Keratinocyte (primary cell): ENCODE measurements around the gene TEX22. TPM values are rescaled to one million over a fixed set of nuclear protein-coding genes. Genes with fewer than 3 reads are reported as not detected.

Source experiments
- DNase-seq: peaks from one replicate; pipeline ENCODE4 v3.0.0-alpha.2; 2011; ENCODE audit warnings: low read depth, missing footprints, low spot score
- FAIRE-seq: peaks from 2 replicates; lab custom pipeline; 2011; peaks lifted over from hg19 to GRCh38; lab: Jason Lieb, UNC
- H2AFZ ChIP-seq: 2 replicates; pipeline ENCODE4 v1.6.0; 2012; ENCODE audit warnings: low read length, control low read depth, inconsistent platforms; ENCODE audit not compliant: control insufficient read depth
- H3K27ac ChIP-seq: 2 replicates; pipeline ENCODE4 v1.5.1; 2011; ENCODE audit warnings: low read length; ENCODE audit not compliant: control insufficient read depth, insufficient read depth
- H3K27me3 ChIP-seq: 3 replicates; pipeline ENCODE4 v1.6.0; 2011; ENCODE audit warnings: low read length; ENCODE audit not compliant: control insufficient read depth, insufficient read depth; ENCODE audit errors: extremely low read depth
- H3K36me3 ChIP-seq, 2 experiments: 2 replicates in 1 of 2; 3 replicates in 1 of 2; pipeline ENCODE4 v1.5.1; 2011; ENCODE audit warnings: low read length in 2 of 2, mild to moderate bottlenecking in 1 of 2; ENCODE audit not compliant: control insufficient read depth in 2 of 2, insufficient read depth in 2 of 2; ENCODE audit errors: extremely low read depth in 1 of 2
- H3K4me1 ChIP-seq: 3 replicates; pipeline ENCODE4 v1.5.1; 2011; ENCODE audit warnings: low read length; ENCODE audit not compliant: control insufficient read depth, insufficient read depth; ENCODE audit errors: extremely low read depth
- H3K4me2 ChIP-seq: 3 replicates; pipeline ENCODE4 v1.6.0; 2011; ENCODE audit warnings: low read depth, low read length; ENCODE audit not compliant: control insufficient read depth, insufficient read depth; ENCODE audit errors: extremely low read depth
- H3K4me3 ChIP-seq, 3 experiments: fragments of 200-600 bp in 1 of 3; sonication (generic) in 1 of 3; 2 replicates in 2 of 3; 3 replicates in 1 of 3; pipeline ENCODE4 v1.5.1; 2011 to 2016; ENCODE audit warnings: low read length in 3 of 3, mild to moderate bottlenecking in 3 of 3, control low read depth in 2 of 3, inconsistent platforms in 1 of 3, low read depth in 1 of 3, mixed read lengths in 1 of 3, mixed run types in 1 of 3, moderate library complexity in 1 of 3; ENCODE audit not compliant: control insufficient read depth in 2 of 3, insufficient read depth in 2 of 3; ENCODE audit errors: extremely low read depth in 1 of 3
- H3K79me2 ChIP-seq: 2 replicates; pipeline ENCODE4 v1.6.0; 2012; ENCODE audit warnings: low read length; ENCODE audit not compliant: control insufficient read depth, insufficient read depth
- H3K9ac ChIP-seq: 3 replicates; pipeline ENCODE4 v1.6.0; 2011; ENCODE audit warnings: low read length; ENCODE audit not compliant: control insufficient read depth, insufficient read depth; ENCODE audit errors: extremely low read depth
- H3K9me1 ChIP-seq: 3 replicates; pipeline ENCODE4 v1.6.0; 2011; ENCODE audit warnings: low read length; ENCODE audit not compliant: control insufficient read depth, insufficient read depth; ENCODE audit errors: extremely low read depth
- H3K9me3 ChIP-seq: 2 replicates; pipeline ENCODE4 v1.5.1; 2012; ENCODE audit warnings: low read depth, low read length; ENCODE audit not compliant: control insufficient read depth
- H4K20me1 ChIP-seq: 3 replicates; pipeline ENCODE4 v1.6.0; 2011; ENCODE audit warnings: low read length; ENCODE audit not compliant: control insufficient read depth, insufficient read depth; ENCODE audit errors: extremely low read depth
- EZH2 ChIP-seq: IDR thresholded peaks from one replicate; pipeline ENCODE4 v1.6.1; 2012; ENCODE audit warnings: inconsistent platforms, mild to moderate bottlenecking, low read length, moderate library complexity
- dilution Hi-C: fragments of 300-500 bp; cut with MboI; formaldehyde crosslinking; loops from one replicate; pipeline ENCODE4 v1.7.0; 2020; ENCODE audit warnings: low sequenced_read_pairs; ENCODE audit not compliant: extremely low pct_ligation_motif_present
- polyA plus RNA-seq, 5 experiments: library from polyadenylated mRNA; depleted of rRNA in 3 of 5; stranded (reverse) in 3 of 5; stranded (forward) in 1 of 5; unstranded in 1 of 5; fragments of >200 nt; gene quantifications; 1 replicate in 1 of 5; 2 replicates in 3 of 5; 3 replicates in 1 of 5; pipeline versions ENCODE4 v1.2.1 to v1.2.3, GENCODE V29; 2011 to 2012; ENCODE audit warnings: missing spikeins in 2 of 5, low read depth in 1 of 5, low replicate concordance in 1 of 5
- TF ChIP-seq, protein P1 (sequence below), 3 experiments: IDR thresholded peaks in 1 of 3; conservative IDR thresholded peaks in 1 of 3; optimal IDR thresholded peaks in 1 of 3; 2 replicates in 2 of 3; 3 replicates in 1 of 3; pipeline versions ENCODE3 to v1.5.1; 2011; ENCODE audit warnings: low read length in 3 of 3, mild to moderate bottlenecking in 3 of 3, moderate library complexity in 2 of 3, control low read depth in 1 of 3, inconsistent platforms in 1 of 3; ENCODE audit not compliant: insufficient read depth in 2 of 3; ENCODE audit errors: extremely low read depth in 1 of 3

The TEX22 gene
- polyA plus RNA-seq, 1 donor (not counting 4 experiments of a cell fraction or from before 2014, with no cell fraction given) = 0.03 TPM

DNA sequence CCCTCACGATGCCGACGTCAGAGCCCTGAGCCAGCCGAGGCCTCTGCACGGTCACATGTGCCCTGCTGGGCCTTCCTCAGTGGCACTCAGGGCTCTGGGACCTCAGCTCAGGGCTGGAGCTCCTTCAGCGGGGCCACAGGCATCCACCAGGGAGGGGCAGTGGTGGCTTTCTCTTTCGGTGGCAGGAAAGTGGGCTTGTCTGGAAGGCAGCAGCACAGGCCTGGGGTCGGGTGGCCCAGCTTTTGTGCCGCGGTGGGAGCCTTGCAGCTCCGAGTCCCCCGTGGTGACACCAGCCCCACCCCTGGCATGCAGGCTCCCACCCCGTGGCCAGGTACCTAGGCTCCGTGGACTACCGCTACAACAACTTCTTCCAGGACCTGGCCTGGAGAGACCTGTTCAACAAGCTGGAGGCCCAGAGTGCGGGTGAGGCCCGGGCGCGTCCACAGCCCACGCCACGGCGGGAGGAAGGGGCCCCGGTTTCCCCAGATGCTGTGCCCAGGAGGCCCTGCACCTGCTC is 14.2 kb upstream of the TEX22 start:
- Histone ChIP-seq H3K4me1 (no peaks in the 10 kb centered on the region), H3K9me1 (no peaks in the 10 kb centered on the region), H4K20me1 (no peaks in the 10 kb centered on the region), H3K27me3 (no peaks in the 10 kb centered on the region), H3K4me3 (no peak overlapping the region), H3K4me2 (no peak overlapping the region), H3K36me3 (peaks cover 0 to 13% of the 10 kb centered on the region in 2 experiments), H3K27ac (no peak overlapping the region), H3K79me2 (no peaks in the 10 kb centered on the region), H2AFZ (no peak overlapping the region), H3K9me3 (no peaks in the 10 kb centered on the region), H3K9ac (no peak overlapping the region)
- no peak for TF ChIP-seq EZH2
- TF ChIP-seq, protein P1, sequence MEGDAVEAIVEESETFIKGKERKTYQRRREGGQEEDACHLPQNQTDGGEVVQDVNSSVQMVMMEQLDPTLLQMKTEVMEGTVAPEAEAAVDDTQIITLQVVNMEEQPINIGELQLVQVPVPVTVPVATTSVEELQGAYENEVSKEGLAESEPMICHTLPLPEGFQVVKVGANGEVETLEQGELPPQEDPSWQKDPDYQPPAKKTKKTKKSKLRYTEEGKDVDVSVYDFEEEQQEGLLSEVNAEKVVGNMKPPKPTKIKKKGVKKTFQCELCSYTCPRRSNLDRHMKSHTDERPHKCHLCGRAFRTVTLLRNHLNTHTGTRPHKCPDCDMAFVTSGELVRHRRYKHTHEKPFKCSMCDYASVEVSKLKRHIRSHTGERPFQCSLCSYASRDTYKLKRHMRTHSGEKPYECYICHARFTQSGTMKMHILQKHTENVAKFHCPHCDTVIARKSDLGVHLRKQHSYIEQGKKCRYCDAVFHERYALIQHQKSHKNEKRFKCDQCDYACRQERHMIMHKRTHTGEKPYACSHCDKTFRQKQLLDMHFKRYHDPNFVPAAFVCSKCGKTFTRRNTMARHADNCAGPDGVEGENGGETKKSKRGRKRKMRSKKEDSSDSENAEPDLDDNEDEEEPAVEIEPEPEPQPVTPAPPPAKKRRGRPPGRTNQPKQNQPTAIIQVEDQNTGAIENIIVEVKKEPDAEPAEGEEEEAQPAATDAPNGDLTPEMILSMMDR (optimal IDR thresholded peaks at IDR 0.05 in 1 of 3, IDR thresholded peaks at IDR 0.05 in 1 of 3, conservative IDR thresholded peaks at IDR 0.05 in 1 of 3; ENCODE audit: extremely low read depth in 1 of 3, insufficient read depth in 2 of 3, low read length in 3 of 3) = no peak
- no peak for DNase-seq
- dilution Hi-C loops = no loop called here
- FAIRE-seq = no peak

DNA sequence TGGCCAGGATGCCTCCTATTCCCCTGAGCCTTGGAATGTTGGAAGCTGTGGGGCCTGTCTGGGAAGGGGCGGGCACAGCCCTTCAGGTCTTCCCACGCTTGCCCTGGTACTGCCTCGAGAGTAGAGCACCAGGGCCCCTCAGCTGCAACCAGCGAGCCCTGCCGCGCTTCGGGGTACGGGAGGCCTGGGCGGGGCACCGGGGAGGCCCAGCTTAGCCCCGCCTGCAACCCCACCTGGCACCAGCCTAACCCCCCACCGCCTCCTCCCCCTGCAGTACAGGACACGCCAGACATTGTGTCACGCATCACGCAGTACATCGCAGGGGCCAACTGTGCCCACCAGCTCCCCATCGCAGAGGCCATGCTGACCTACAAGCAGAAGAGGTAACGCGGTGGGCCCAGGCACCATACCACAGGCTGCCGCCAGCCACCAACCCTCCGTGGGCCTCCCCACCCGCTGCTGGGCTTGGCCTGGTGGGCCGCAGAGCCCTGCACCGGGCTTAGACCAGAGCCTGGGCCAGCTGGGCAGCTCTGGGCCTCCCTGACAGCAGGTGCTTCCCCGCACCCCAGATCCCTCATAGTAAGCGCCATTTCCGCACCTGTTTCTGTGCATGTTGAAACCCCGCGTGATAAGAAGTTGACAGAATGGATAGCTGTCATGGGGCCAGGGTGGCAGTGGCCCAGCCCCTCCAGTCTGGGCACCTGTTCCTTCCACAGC is 13.6 kb upstream of the TEX22 start:
- dilution Hi-C loops = no loop called here

More for the DNA sequence above, 13.6 kb upstream of the TEX22 start:
- H3K4me2 ChIP-seq = no peak overlapping the region
- no peak overlapping the region for H2AFZ ChIP-seq
- no peak for TF ChIP-seq EZH2
- TF ChIP-seq, protein P1 (optimal IDR thresholded peaks at IDR 0.05 in 1 of 3, IDR thresholded peaks at IDR 0.05 in 1 of 3, conservative IDR thresholded peaks at IDR 0.05 in 1 of 3; ENCODE audit: extremely low read depth in 1 of 3, insufficient read depth in 2 of 3, low read length in 3 of 3) = no peak
- H3K27ac ChIP-seq = no peak overlapping the region
- no peaks in the 10 kb centered on the region for H3K79me2 ChIP-seq
- H3K27me3 ChIP-seq = no peaks in the 10 kb centered on the region
- FAIRE-seq (no peak), DNase-seq (no peak)
- no peak overlapping the region for H3K4me3 ChIP-seq
- H3K9ac ChIP-seq = no peak overlapping the region
- H3K9me1 ChIP-seq = no peaks in the 10 kb centered on the region
- H3K9me3 ChIP-seq = no peaks in the 10 kb centered on the region
- peaks cover 0 to 13% of the 10 kb centered on the region in 2 experiments for H3K36me3 ChIP-seq
- H4K20me1 ChIP-seq = no peaks in the 10 kb centered on the region
- H3K4me1 ChIP-seq = no peaks in the 10 kb centered on the region
